ENCODE results near the gene YTHDC2. TPM values are rescaled to one million over a fixed set of nuclear protein-coding genes. Genes with fewer than 3 reads are reported as not detected.

Gene YTHDC2
- total RNA-seq, 2 experiments from 2014 or later: 33.9 to 41.7 TPM

- ATAC-seq (ENCODE audit: poor library complexity) (no peak), DNase-seq (no peak)
- H3K4me1 Mint-ChIP-seq (ENCODE audit: low read depth): peaks cover 73% of the 10 kb centered on the region
- intact Hi-C loops (cut with DNase I, micrococcal nuclease): loop anchor here (5.0 to 10.0 kb wide), 5 partner anchors 495 to 1355 kb away; partner anchors contain the start of genes REEP5 (in 1 of the 2) and SRP19 (in 1 of the 2)
- no peaks in the 10 kb centered on the region for H3K27me3 Mint-ChIP-seq
- no peaks in the 10 kb centered on the region for H3K9me3 ChIP-seq (ENCODE audit: control insufficient read depth in 1 of 2, insufficient read depth in 1 of 2, low read length in 2 of 2)
- no peak overlapping the region for H3K27ac ChIP-seq (ENCODE audit: low read depth in 1 of 2, low read length in 2 of 2)
- ChIA-PET POLR2A (no interaction called here), CTCF (no interaction called here)
- no peaks in the 10 kb centered on the region for H3K9me3 Mint-ChIP-seq
- H3K36me3 Mint-ChIP-seq (ENCODE audit: low read depth): peaks cover 44% of the 10 kb centered on the region
- H3K4me3 Mint-ChIP-seq: no peak overlapping the region
- TF ChIP-seq, protein P1, sequence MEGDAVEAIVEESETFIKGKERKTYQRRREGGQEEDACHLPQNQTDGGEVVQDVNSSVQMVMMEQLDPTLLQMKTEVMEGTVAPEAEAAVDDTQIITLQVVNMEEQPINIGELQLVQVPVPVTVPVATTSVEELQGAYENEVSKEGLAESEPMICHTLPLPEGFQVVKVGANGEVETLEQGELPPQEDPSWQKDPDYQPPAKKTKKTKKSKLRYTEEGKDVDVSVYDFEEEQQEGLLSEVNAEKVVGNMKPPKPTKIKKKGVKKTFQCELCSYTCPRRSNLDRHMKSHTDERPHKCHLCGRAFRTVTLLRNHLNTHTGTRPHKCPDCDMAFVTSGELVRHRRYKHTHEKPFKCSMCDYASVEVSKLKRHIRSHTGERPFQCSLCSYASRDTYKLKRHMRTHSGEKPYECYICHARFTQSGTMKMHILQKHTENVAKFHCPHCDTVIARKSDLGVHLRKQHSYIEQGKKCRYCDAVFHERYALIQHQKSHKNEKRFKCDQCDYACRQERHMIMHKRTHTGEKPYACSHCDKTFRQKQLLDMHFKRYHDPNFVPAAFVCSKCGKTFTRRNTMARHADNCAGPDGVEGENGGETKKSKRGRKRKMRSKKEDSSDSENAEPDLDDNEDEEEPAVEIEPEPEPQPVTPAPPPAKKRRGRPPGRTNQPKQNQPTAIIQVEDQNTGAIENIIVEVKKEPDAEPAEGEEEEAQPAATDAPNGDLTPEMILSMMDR (IDR thresholded peaks at IDR 0.05): no peak
- peaks cover 12% of the 10 kb centered on the region for H3K36me3 ChIP-seq (ENCODE audit: insufficient read depth, low read length)
- H3K27me3 ChIP-seq (ENCODE audit: control insufficient read depth in 1 of 2, insufficient read depth in 2 of 2, low read length in 2 of 2): no peaks in the 10 kb centered on the region
- H3K4me1 ChIP-seq (ENCODE audit: insufficient read depth, low read length): peaks cover 4% of the 10 kb centered on the region
- H3K4me3 ChIP-seq (ENCODE audit: low read length): no peak overlapping the region
- no peak overlapping the region for H3K27ac Mint-ChIP-seq
Observed at GRCh38 chr5:113519412-113519811, 5.9 kb downstream of the YTHDC2 start.

GRCh38 chr5:113520429-113520828 lies 6.9 kb downstream of the YTHDC2 start:
- Histone ChIP-seq H3K9me3 (ENCODE audit: control insufficient read depth in 1 of 2, insufficient read depth in 1 of 2, low read length in 2 of 2) (no peaks in the 10 kb centered on the region), H3K36me3 (ENCODE audit: insufficient read depth, low read length) (peaks cover 12% of the 10 kb centered on the region), H3K27ac (ENCODE audit: low read depth in 1 of 2, low read length in 2 of 2) (no peak overlapping the region), H3K27me3 (ENCODE audit: control insufficient read depth in 1 of 2, insufficient read depth in 2 of 2, low read length in 2 of 2) (no peaks in the 10 kb centered on the region), H3K4me1 (ENCODE audit: insufficient read depth, low read length) (peaks cover 2% of the 10 kb centered on the region), H3K4me3 (ENCODE audit: low read length) (no peak overlapping the region)
- ChIA-PET POLR2A (no interaction called here), CTCF (no interaction called here)
- TF ChIP-seq, protein P1 (IDR thresholded peaks at IDR 0.05): no peak
- H3K27ac Mint-ChIP-seq: no peak overlapping the region
- H3K4me3 Mint-ChIP-seq: no peak overlapping the region
- no peak for DNase-seq
- H3K36me3 Mint-ChIP-seq (ENCODE audit: low read depth): peaks cover 45% of the 10 kb centered on the region
- no peaks in the 10 kb centered on the region for H3K9me3 Mint-ChIP-seq
- H3K4me1 Mint-ChIP-seq (ENCODE audit: low read depth): peaks cover 75% of the 10 kb centered on the region
- no peak for ATAC-seq (ENCODE audit: poor library complexity)
- no peaks in the 10 kb centered on the region for H3K27me3 Mint-ChIP-seq
- intact Hi-C loops (cut with DNase I, micrococcal nuclease): no loop called here

DNA sequence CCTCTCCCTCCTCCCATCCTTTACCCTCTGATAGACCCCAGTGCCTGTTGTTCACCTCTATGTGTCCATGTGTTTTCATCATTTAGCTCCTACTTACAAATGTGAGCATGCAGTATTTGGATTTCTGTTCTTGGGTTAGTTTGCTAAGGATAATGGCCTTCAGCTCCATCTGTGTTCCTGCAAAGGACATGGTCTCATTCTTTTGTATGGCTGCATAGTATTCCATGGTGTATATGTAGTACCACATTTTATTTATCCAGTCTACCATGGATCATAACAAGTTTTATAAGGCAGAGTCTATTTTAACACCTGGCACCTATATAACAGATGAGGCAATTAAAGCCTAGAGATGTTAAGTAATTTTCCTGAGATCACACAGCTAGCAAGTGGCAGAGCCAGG lies 7.4 kb downstream of the YTHDC2 start:
- Mint-ChIP-seq H3K27ac (no peak overlapping the region), H3K27me3 (no peaks in the 10 kb centered on the region), H3K36me3 (ENCODE audit: low read depth) (peaks cover 41% of the 10 kb centered on the region), H3K4me1 (ENCODE audit: low read depth) (peaks cover 75% of the 10 kb centered on the region), H3K9me3 (no peaks in the 10 kb centered on the region), H3K4me3 (no peak overlapping the region)
- intact Hi-C loops (cut with DNase I, micrococcal nuclease): no loop called here
- no peak overlapping the region for H3K27ac ChIP-seq (ENCODE audit: low read depth in 1 of 2, low read length in 2 of 2)
- no peaks in the 10 kb centered on the region for H3K9me3 ChIP-seq (ENCODE audit: control insufficient read depth in 1 of 2, insufficient read depth in 1 of 2, low read length in 2 of 2)
- DNase-seq (no peak), ATAC-seq (ENCODE audit: poor library complexity) (no peak)
- no peaks in the 10 kb centered on the region for H3K27me3 ChIP-seq (ENCODE audit: control insufficient read depth in 1 of 2, insufficient read depth in 2 of 2, low read length in 2 of 2)
- H3K36me3 ChIP-seq (ENCODE audit: insufficient read depth, low read length): peaks cover 12% of the 10 kb centered on the region
- TF ChIP-seq, protein P1 (IDR thresholded peaks at IDR 0.05): no peak
- no peak overlapping the region for H3K4me3 ChIP-seq (ENCODE audit: low read length)
- POLR2A ChIA-PET: no interaction called here
- H3K4me1 ChIP-seq (ENCODE audit: insufficient read depth, low read length): peaks cover 2% of the 10 kb centered on the region
- CTCF ChIA-PET: no interaction called here

All from CD4-positive, alpha-beta T cell (primary cell).